ENCODE measurements around the gene FILIP1L.
A peak's percentile ranks its signal among the peaks of the same experiment; 100 is the strongest.

FILIP1L gene

GRCh38 chr3:99829844-99830243 lies 284.5 kb downstream of the FILIP1L start:
- DNase-seq (ENCODE audit: low read depth in 1 of 2, low spot score in 1 of 2) = no peak
- TF ChIP-seq JUND (IDR thresholded peaks at IDR 0.05; ENCODE audit: low read depth) = no peak
- in situ Hi-C loops (cut with HindIII; ENCODE audit: low pct_unique_long_range_greater_than_20kb, low sequenced_read_pairs) = no loop called here

- no peak for DNase-seq (ENCODE audit: low read depth in 1 of 2, low spot score in 1 of 2)
- no peak for TF ChIP-seq JUND (IDR thresholded peaks at IDR 0.05; ENCODE audit: low read depth)
- in situ Hi-C loops (cut with HindIII; ENCODE audit: low pct_unique_long_range_greater_than_20kb, low sequenced_read_pairs) = no loop called here
Measured at GRCh38 chr3:99825004-99825640, 289.2 kb downstream of the FILIP1L start.

- no peak for DNase-seq (ENCODE audit: low read depth in 1 of 2, low spot score in 1 of 2)
- in situ Hi-C loops (cut with HindIII; ENCODE audit: low pct_unique_long_range_greater_than_20kb, low sequenced_read_pairs) = no loop called here
- no peak for TF ChIP-seq JUND (IDR thresholded peaks at IDR 0.05; ENCODE audit: low read depth)
Measured at GRCh38 chr3:99823723-99824711, 290.3 kb downstream of the FILIP1L start.

- in situ Hi-C loops (cut with HindIII; ENCODE audit: low pct_unique_long_range_greater_than_20kb, low sequenced_read_pairs) = no loop called here
- TF ChIP-seq JUND (IDR thresholded peaks at IDR 0.05; ENCODE audit: low read depth) = no peak
- DNase-seq (ENCODE audit: low read depth in 1 of 2, low spot score in 1 of 2) = no peak
Measured at GRCh38 chr3:99818818-99819217, 295.5 kb downstream of the FILIP1L start.

- in situ Hi-C loops (cut with HindIII; ENCODE audit: low pct_unique_long_range_greater_than_20kb, low sequenced_read_pairs) = no loop called here
- DNase-seq (ENCODE audit: low read depth in 1 of 2, low spot score in 1 of 2) = peak; percentile 52 to 91
- TF ChIP-seq JUND (IDR thresholded peaks at IDR 0.05; ENCODE audit: low read depth) = no peak
Measured at GRCh38 chr3:99817437-99818240, 296.7 kb downstream of the FILIP1L start, which contains the start of gene CMSS1. Gene CMSS1 (plus strand): TSS chr3:99817862.

- in situ Hi-C loops (cut with HindIII; ENCODE audit: low pct_unique_long_range_greater_than_20kb, low sequenced_read_pairs) = no loop called here
- peak in 1 of 2 experiments; percentile 15 for DNase-seq (ENCODE audit: low read depth in 1 of 2, low spot score in 1 of 2)
Measured at GRCh38 chr3:99817047-99817436, 297.3 kb downstream of the FILIP1L start.

GRCh38 chr3:99810403-99810802 lies 303.9 kb downstream of the FILIP1L start:
- in situ Hi-C loops (cut with HindIII; ENCODE audit: low pct_unique_long_range_greater_than_20kb, low sequenced_read_pairs) = no loop called here
- DNase-seq (ENCODE audit: low read depth in 1 of 2, low spot score in 1 of 2) = no peak
- TF ChIP-seq JUND (IDR thresholded peaks at IDR 0.05; ENCODE audit: low read depth) = no peak

More at GRCh38 chr3:99817047-99817436, 297.3 kb downstream of the FILIP1L start:
- TF ChIP-seq JUND (IDR thresholded peaks at IDR 0.05; ENCODE audit: low read depth) = no peak

GRCh38 chr3:99809565-99809964 lies 304.7 kb downstream of the FILIP1L start:
- DNase-seq (ENCODE audit: low read depth in 1 of 2, low spot score in 1 of 2) = no peak
- TF ChIP-seq JUND (IDR thresholded peaks at IDR 0.05; ENCODE audit: low read depth) = no peak
- in situ Hi-C loops (cut with HindIII; ENCODE audit: low pct_unique_long_range_greater_than_20kb, low sequenced_read_pairs) = no loop called here

GRCh38 chr3:99808163-99808794 lies 306.0 kb downstream of the FILIP1L start:
- TF ChIP-seq JUND (IDR thresholded peaks at IDR 0.05; ENCODE audit: low read depth) = no peak
- in situ Hi-C loops (cut with HindIII; ENCODE audit: low pct_unique_long_range_greater_than_20kb, low sequenced_read_pairs) = no loop called here
- DNase-seq (ENCODE audit: low read depth in 1 of 2, low spot score in 1 of 2) = peak; percentile 44 to 81

- no peak for TF ChIP-seq JUND (IDR thresholded peaks at IDR 0.05; ENCODE audit: low read depth)
- in situ Hi-C loops (cut with HindIII; ENCODE audit: low pct_unique_long_range_greater_than_20kb, low sequenced_read_pairs) = no loop called here
- no peak for DNase-seq (ENCODE audit: low read depth in 1 of 2, low spot score in 1 of 2)
Measured at GRCh38 chr3:99805160-99805559, 309.1 kb downstream of the FILIP1L start.

GRCh38 chr3:99803297-99803696 lies 311.0 kb downstream of the FILIP1L start:
- in situ Hi-C loops (cut with HindIII; ENCODE audit: low pct_unique_long_range_greater_than_20kb, low sequenced_read_pairs) = no loop called here
- no peak for DNase-seq (ENCODE audit: low read depth in 1 of 2, low spot score in 1 of 2)
- no peak for TF ChIP-seq JUND (IDR thresholded peaks at IDR 0.05; ENCODE audit: low read depth)

GRCh38 chr3:99799422-99799821 lies 314.9 kb downstream of the FILIP1L start:
- TF ChIP-seq JUND (IDR thresholded peaks at IDR 0.05; ENCODE audit: low read depth) = no peak
- in situ Hi-C loops (cut with HindIII; ENCODE audit: low pct_unique_long_range_greater_than_20kb, low sequenced_read_pairs) = no loop called here
- no peak for DNase-seq (ENCODE audit: low read depth in 1 of 2, low spot score in 1 of 2)
